MM.1S (cell line): ENCODE results near the gene HYAL3.

ENCODE experiments used
- DNase-seq: peaks from one replicate; pipeline ENCODE4 v3.0.0-alpha.2; 2015
- H2AFZ ChIP-seq: fragments of 300-600 bp; sonication (generic); 2 replicates; pipeline ENCODE4 v1.6.0; 2016; ENCODE audit warnings: antibody characterized with exemption, low read length
- H3F3A ChIP-seq: fragments of 300-600 bp; sonication (generic); 2 replicates; pipeline ENCODE4 v1.6.1; 2016; ENCODE audit warnings: mild to moderate bottlenecking, antibody characterized with exemption, low read length, moderate library complexity, mixed read lengths; ENCODE audit not compliant: insufficient read depth
- H3K27ac ChIP-seq: fragments of 300-600 bp; sonication (generic); 2 replicates; pipeline ENCODE4 v1.5.1; 2016; ENCODE audit warnings: mild to moderate bottlenecking, low read length
- H3K27me3 ChIP-seq: fragments of 300-600 bp; sonication (generic); replicated peaks from 2 replicates; pipeline ENCODE4 v1.6.0; 2016; ENCODE audit warnings: low read length; ENCODE audit not compliant: insufficient read depth
- H3K36me3 ChIP-seq: fragments of 300-600 bp; sonication (generic); replicated peaks from 2 replicates; pipeline ENCODE4 v1.6.1; 2016; ENCODE audit warnings: mild to moderate bottlenecking, low read length, mixed read lengths; ENCODE audit not compliant: insufficient read depth
- H3K4me1 ChIP-seq: fragments of 300-600 bp; sonication (generic); 2 replicates; pipeline ENCODE4 v1.6.1; 2016; ENCODE audit warnings: low read length, mixed read lengths
- H3K4me2 ChIP-seq: fragments of 300-600 bp; sonication (generic); 2 replicates; pipeline ENCODE4 v1.6.0; 2016; ENCODE audit warnings: low read depth, low read length
- H3K4me3 ChIP-seq: fragments of 300-600 bp; sonication (generic); 2 replicates; pipeline ENCODE4 v1.5.1; 2016; ENCODE audit warnings: low read length, mixed read lengths
- H3K79me2 ChIP-seq: fragments of 300-600 bp; sonication (generic); 2 replicates; pipeline ENCODE4 v1.6.1; 2016; ENCODE audit warnings: mixed run types, low read length, mixed read lengths
- H3K9ac ChIP-seq: fragments of 300-600 bp; sonication (generic); 2 replicates; pipeline ENCODE4 v1.6.1; 2016; ENCODE audit warnings: low read length, mixed read lengths
- H3K9me2 ChIP-seq: fragments of 300-600 bp; sonication (generic); replicated peaks from 2 replicates; pipeline ENCODE4 v1.6.1; 2016; ENCODE audit warnings: mild to moderate bottlenecking, low read length, mixed read lengths; ENCODE audit not compliant: insufficient read depth
- H3K9me3 ChIP-seq: fragments of 300-600 bp; sonication (generic); replicated peaks from 2 replicates; pipeline ENCODE4 v1.6.1; 2016; ENCODE audit warnings: mild to moderate bottlenecking, low read length, mixed read lengths; ENCODE audit not compliant: insufficient read depth
- H4K20me1 ChIP-seq: fragments of 300-600 bp; sonication (generic); 2 replicates; pipeline ENCODE4 v1.6.1; 2016; ENCODE audit warnings: mild to moderate bottlenecking, low read length, moderate library complexity, mixed read lengths; ENCODE audit not compliant: insufficient read depth
- EZH2 ChIP-seq: fragments of 300-600 bp; sonication (generic); optimal IDR thresholded peaks from 2 replicates; pipeline ENCODE3; 2017; ENCODE audit warnings: low read depth, mild to moderate bottlenecking, antibody characterized with exemption, low read length, mixed read lengths
- EZH2phosphoT487 ChIP-seq: fragments of 300-600 bp; sonication (generic); IDR thresholded peaks from 2 replicates; pipeline ENCODE4 v1.6.1; 2018; ENCODE audit warnings: antibody characterized with exemption, low read length
- TF ChIP-seq, protein P1 (sequence below): fragments of 300-600 bp; sonication (generic); IDR thresholded peaks from 2 replicates; pipeline ENCODE4 v1.5.1; 2016; ENCODE audit warnings: antibody characterized with exemption, low read length, mixed read lengths

HYAL3 gene

GRCh38 chr3:50278880-50279224 is 20.4 kb downstream of the HYAL3 start, which contains the start of gene LSMEM2:
LSMEM2 (plus strand) TSS chr3:50279087; CDS start chr3:50279114, 27 bp downstream.
- no peak within 1 kb of the TSS for H2AFZ ChIP-seq
- no peaks in the 10 kb centered on the region for H3K9me2 ChIP-seq
- no peak for DNase-seq
- no peaks in the 10 kb centered on the region for H3F3A ChIP-seq
- H3K27me3 ChIP-seq, result peaks cover 48% of the 10 kb centered on the region
- no peak for TF ChIP-seq EZH2
- TF ChIP-seq EZH2phosphoT487, result no peak
- TF ChIP-seq, protein P1, sequence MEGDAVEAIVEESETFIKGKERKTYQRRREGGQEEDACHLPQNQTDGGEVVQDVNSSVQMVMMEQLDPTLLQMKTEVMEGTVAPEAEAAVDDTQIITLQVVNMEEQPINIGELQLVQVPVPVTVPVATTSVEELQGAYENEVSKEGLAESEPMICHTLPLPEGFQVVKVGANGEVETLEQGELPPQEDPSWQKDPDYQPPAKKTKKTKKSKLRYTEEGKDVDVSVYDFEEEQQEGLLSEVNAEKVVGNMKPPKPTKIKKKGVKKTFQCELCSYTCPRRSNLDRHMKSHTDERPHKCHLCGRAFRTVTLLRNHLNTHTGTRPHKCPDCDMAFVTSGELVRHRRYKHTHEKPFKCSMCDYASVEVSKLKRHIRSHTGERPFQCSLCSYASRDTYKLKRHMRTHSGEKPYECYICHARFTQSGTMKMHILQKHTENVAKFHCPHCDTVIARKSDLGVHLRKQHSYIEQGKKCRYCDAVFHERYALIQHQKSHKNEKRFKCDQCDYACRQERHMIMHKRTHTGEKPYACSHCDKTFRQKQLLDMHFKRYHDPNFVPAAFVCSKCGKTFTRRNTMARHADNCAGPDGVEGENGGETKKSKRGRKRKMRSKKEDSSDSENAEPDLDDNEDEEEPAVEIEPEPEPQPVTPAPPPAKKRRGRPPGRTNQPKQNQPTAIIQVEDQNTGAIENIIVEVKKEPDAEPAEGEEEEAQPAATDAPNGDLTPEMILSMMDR, result no peak
- no peaks in the 10 kb centered on the region for H3K79me2 ChIP-seq
- H3K4me1 ChIP-seq, result peaks cover 8% of the 10 kb centered on the region; the same call in 1 of the 2 replicates
- no peak within 1 kb of the TSS for H3K9ac ChIP-seq
- no peaks in the 10 kb centered on the region for H3K9me3 ChIP-seq
- H3K4me2 ChIP-seq, result no peak within 1 kb of the TSS
- no peaks in the 10 kb centered on the region for H4K20me1 ChIP-seq
- H3K36me3 ChIP-seq, result no peaks in the 10 kb centered on the region
- H3K27ac ChIP-seq, result no peak within 1 kb of the TSS
- H3K4me3 ChIP-seq, result no peak within 1 kb of the TSS

DNA sequence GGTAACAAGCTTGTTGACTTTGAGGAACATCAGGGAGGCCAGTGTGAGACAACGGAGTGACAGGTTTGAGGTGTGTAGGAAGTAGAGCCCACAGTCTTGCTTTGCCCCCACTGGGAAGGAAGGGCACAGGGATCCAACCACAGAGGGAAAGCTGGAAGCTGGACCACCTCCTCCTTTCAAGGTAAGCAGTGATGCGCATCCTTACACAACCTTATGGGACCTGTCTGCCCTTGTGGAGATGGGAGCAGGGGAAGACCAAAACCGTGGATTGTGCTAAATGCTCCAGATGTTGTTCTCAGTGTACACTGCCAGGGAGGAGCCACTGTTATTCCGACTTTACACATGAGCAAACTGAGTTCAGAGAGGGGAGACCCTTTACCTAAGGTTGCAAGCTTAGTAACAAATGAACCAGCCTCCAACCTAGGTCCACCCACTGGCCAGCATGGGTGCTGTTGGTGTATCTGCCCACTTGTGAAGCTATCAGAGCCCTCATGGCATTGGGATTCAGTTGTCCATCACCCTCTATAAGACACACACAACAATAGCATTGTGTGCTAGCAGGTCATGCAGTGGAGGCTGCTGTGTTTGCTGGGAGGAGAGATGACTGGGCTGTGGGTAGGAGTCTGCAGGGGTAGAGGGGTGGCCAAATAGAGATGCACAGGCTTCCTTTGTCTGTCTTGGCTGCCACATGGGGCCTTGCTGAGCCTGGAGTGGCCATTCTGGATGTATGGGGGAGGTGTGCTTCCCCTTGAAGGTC is 20.9 kb downstream of the HYAL3 start:
- Histone ChIP-seq H2AFZ (no peak overlapping the region), H3K9ac (no peak overlapping the region), H3K27me3 (peaks cover 54% of the 10 kb centered on the region), H3K9me2 (no peaks in the 10 kb centered on the region), H3K36me3 (no peaks in the 10 kb centered on the region), H3K79me2 (no peaks in the 10 kb centered on the region), H4K20me1 (no peaks in the 10 kb centered on the region), H3K4me1 (peaks cover 10% of the 10 kb centered on the region; the same call in 1 of the 2 replicates), H3K4me2 (no peak overlapping the region), H3K4me3 (no peak overlapping the region), H3K27ac (no peak overlapping the region), H3K9me3 (no peaks in the 10 kb centered on the region), H3F3A (no peaks in the 10 kb centered on the region)
- TF ChIP-seq EZH2, result no peak
- no peak for TF ChIP-seq EZH2phosphoT487
- no peak for DNase-seq

DNA sequence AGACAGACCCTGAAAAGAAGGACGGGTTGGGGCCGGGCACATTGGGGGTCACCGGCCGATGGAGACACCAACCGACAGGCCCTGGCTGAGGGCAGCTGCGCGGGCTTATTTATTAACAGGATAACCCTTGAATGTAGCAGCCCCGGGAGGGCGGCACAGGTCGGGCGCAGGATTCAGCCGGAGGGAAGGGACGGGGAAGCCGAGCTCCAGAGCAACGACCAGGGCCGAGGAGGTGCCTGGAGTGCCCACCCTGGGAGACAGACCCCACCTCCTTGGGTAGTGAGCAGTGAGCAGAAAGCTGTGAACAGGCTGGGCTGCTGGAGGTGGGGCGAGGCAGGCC is 22.5 kb downstream of the HYAL3 start:
- Histone ChIP-seq H3K79me2 (no peaks in the 10 kb centered on the region), H3K27ac (no peak overlapping the region), H4K20me1 (no peaks in the 10 kb centered on the region), H3K36me3 (no peaks in the 10 kb centered on the region), H2AFZ (no peak overlapping the region), H3K9me3 (no peaks in the 10 kb centered on the region), H3F3A (no peaks in the 10 kb centered on the region), H3K4me2 (no peak overlapping the region), H3K9ac (no peak overlapping the region), H3K4me1 (peaks cover 13% of the 10 kb centered on the region; the same call in 1 of the 2 replicates), H3K4me3 (no peak overlapping the region), H3K27me3 (peaks cover 61% of the 10 kb centered on the region), H3K9me2 (no peaks in the 10 kb centered on the region)
- DNase-seq, result no peak
- TF ChIP-seq, protein P1, result no peak
- TF ChIP-seq EZH2 (no peak), EZH2phosphoT487 (no peak)
